CD4-positive, alpha-beta memory T cell (primary cell): ENCODE results near the gene FXYD1. TPM values are rescaled to one million over a fixed set of nuclear protein-coding genes. Genes with fewer than 3 reads are reported as not detected.

Experiments
- CTCF ChIA-PET: fragments of 350-600 bp; sonication (Branson Sonifier 250); formaldehyde crosslinking; loops from one replicate; lab custom pipeline; 2021; ENCODE audit warnings: inconsistent platforms; ENCODE audit not compliant: partially characterized antibody; lab: Charles Lee
- POLR2A ChIA-PET: fragments of 350-600 bp; sonication (Branson Sonifier 250); formaldehyde crosslinking; loops from one replicate; lab custom pipeline; 2021; ENCODE audit not compliant: partially characterized antibody; lab: Charles Lee
- DNase-seq, 5 donors: peaks; one replicate each; pipeline versions ENCODE4 v3.0.0 to v3.0.0-alpha.2; 2020 to 2022; ENCODE audit warnings: mixed read lengths in 1 of 5
- H3K27ac ChIP-seq: one replicate; pipeline ENCODE4 v1.7.0; 2013; ENCODE audit warnings: low read depth, low read length
- H3K27me3 ChIP-seq: 2 replicates; pipeline ENCODE4 v1.7.0; 2013; ENCODE audit warnings: mild to moderate bottlenecking, low read length, moderate library complexity; ENCODE audit not compliant: insufficient read depth
- H3K36me3 ChIP-seq: 2 replicates; pipeline ENCODE4 v1.7.0; 2013; ENCODE audit warnings: mild to moderate bottlenecking, low read length, moderate library complexity; ENCODE audit not compliant: insufficient read depth
- H3K4me1 ChIP-seq: 2 replicates; pipeline ENCODE4 v1.7.0; 2013; ENCODE audit warnings: mild to moderate bottlenecking, low read length, moderate library complexity; ENCODE audit not compliant: insufficient read depth
- H3K4me3 ChIP-seq, 2 donors: one replicate each; pipeline ENCODE4 v1.7.0; 2013; ENCODE audit warnings: low read length in 2 of 2, mild to moderate bottlenecking in 1 of 2
- H3K9me3 ChIP-seq, 2 donors: one replicate each; pipeline ENCODE4 v1.7.0; 2013; ENCODE audit warnings: low read length in 2 of 2, control low read depth in 1 of 2; ENCODE audit not compliant: control insufficient read depth in 1 of 2
- H3K27ac Mint-ChIP-seq, 7 donors: one replicate each; pipeline ENCODE4 v1.8.0; 2020 to 2021; ENCODE audit warnings: mixed read lengths in 7 of 7, mild to moderate bottlenecking in 6 of 7, inconsistent platforms in 3 of 7, moderate library complexity in 3 of 7
- H3K27me3 Mint-ChIP-seq, 2 donors: one replicate each; pipeline ENCODE4 v1.8.0; 2020 to 2021; ENCODE audit warnings: mixed read lengths in 2 of 2
- H3K36me3 Mint-ChIP-seq, 2 donors: one replicate each; pipeline ENCODE4 v1.8.0; 2020 to 2021; ENCODE audit warnings: mixed read lengths in 2 of 2, inconsistent platforms in 1 of 2, mild to moderate bottlenecking in 1 of 2
- H3K4me1 Mint-ChIP-seq, 4 donors: one replicate each; pipeline ENCODE4 v1.8.0; 2020 to 2021; ENCODE audit warnings: mixed read lengths in 4 of 4, mild to moderate bottlenecking in 1 of 4
- H3K4me3 Mint-ChIP-seq, 8 donors: one replicate each; pipeline ENCODE4 v1.8.0; 2020 to 2021; ENCODE audit warnings: mixed read lengths in 8 of 8, mild to moderate bottlenecking in 7 of 8, moderate library complexity in 6 of 8, inconsistent platforms in 3 of 8
- H3K9me3 Mint-ChIP-seq, 8 donors: one replicate each; pipeline ENCODE4 v1.8.0; 2020 to 2021; ENCODE audit warnings: mixed read lengths in 8 of 8, mild to moderate bottlenecking in 5 of 8, inconsistent platforms in 3 of 8, moderate library complexity in 1 of 8
- intact Hi-C: fragments of 100-400 bp; cut with micrococcal nuclease; formaldehyde crosslinking; loops from one replicate; pipeline ENCODE4 v1.15.1; 2023
- polyA plus RNA-seq, 2 donors: library from polyadenylated mRNA; unstranded; fragments of 300-500 nt; fragmentation: Illumina TruSeq; gene quantifications; one replicate each; pipeline ENCODE4 v1.2.3, GENCODE V29; 2021
- total RNA-seq, 2 experiments: library from RNA; stranded (reverse); gene quantifications; one replicate each; pipeline ENCODE4 v1.2.3, GENCODE V29; 2021

Gene FXYD1
- total and polyA plus RNA-seq, 4 experiments from 2014 or later, result 0.58 to 4.4 (median 3.4) TPM

- H3K27me3 ChIP-seq, result no peaks in the 10 kb centered on the region
- no peak overlapping the region for H3K4me3 ChIP-seq
- Mint-ChIP-seq H3K27ac (peak overlapping the region in 1 of 7 donors; percentile 79), H3K27me3 (peaks cover 2 to 4% of the 10 kb centered on the region in 2 donors), H3K9me3 (no peaks in the 10 kb centered on the region), H3K4me3 (no peak overlapping the region), H3K36me3 (no peaks in the 10 kb centered on the region), H3K4me1 (peaks cover 8 to 15% (median 11%) of the 10 kb centered on the region in 4 donors)
- no peaks in the 10 kb centered on the region for H3K9me3 ChIP-seq
- intact Hi-C loops, result no loop called here
- no peak overlapping the region for H3K27ac ChIP-seq
- ChIA-PET CTCF (interaction anchor here (1.7 kb wide), 1 partner anchor 22 kb away, joined by 3 read pairs; no protein-coding TSS in a partner anchor), POLR2A (interaction anchor here (0.6 kb wide), 1 partner anchor 818 kb away, joined by 5 read pairs; no protein-coding TSS in a partner anchor)
- DNase-seq, result no peak
- peaks cover 13% of the 10 kb centered on the region for H3K4me1 ChIP-seq
- H3K36me3 ChIP-seq, result no peaks in the 10 kb centered on the region
Measured at GRCh38 chr19:35119578-35120155, 19.0 kb upstream of the FXYD1 start.

- Mint-ChIP-seq H3K4me3 (no peak overlapping the region), H3K4me1 (peaks cover 9 to 16% (median 12%) of the 10 kb centered on the region in 4 donors), H3K27ac (no peak overlapping the region), H3K27me3 (peaks cover 2% of the 10 kb centered on the region in 2 donors), H3K9me3 (no peaks in the 10 kb centered on the region), H3K36me3 (no peaks in the 10 kb centered on the region)
- DNase-seq, result no peak
- peaks cover 13% of the 10 kb centered on the region for H3K4me1 ChIP-seq
- no peaks in the 10 kb centered on the region for H3K27me3 ChIP-seq
- intact Hi-C loops, result no loop called here
- no peaks in the 10 kb centered on the region for H3K9me3 ChIP-seq
- H3K4me3 ChIP-seq, result no peak overlapping the region
- no peak overlapping the region for H3K27ac ChIP-seq
- CTCF ChIA-PET, result interaction anchor here (1.7 kb wide), 1 partner anchor 21 kb away, joined by 3 read pairs; no protein-coding TSS in a partner anchor
- POLR2A ChIA-PET, result no interaction called here
- H3K36me3 ChIP-seq, result no peaks in the 10 kb centered on the region
Measured at GRCh38 chr19:35120492-35120891, 18.1 kb upstream of the FXYD1 start.

DNA sequence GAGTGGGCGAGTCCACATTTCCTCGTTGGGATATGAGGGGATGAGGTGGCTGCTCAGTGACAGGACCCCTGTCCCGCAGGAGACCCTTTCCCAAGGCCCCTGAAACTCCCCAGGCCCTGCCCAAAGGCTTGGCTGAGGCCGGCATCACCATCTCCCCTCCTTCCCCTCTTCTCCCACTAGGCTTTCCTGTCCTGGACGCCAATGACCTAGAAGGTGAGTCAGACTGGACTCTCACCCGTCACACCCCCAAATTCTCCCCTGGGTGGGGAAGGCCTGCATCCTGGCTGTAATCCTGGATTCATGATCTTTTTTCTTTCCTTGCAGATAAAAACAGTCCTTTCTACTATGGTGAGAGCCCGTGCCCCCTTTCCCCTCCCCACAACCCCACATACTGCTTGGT lies 17.7 kb upstream of the FXYD1 start:
- no peak overlapping the region for H3K4me3 ChIP-seq
- Mint-ChIP-seq H3K27me3 (peaks cover 0 to 2% of the 10 kb centered on the region in 2 donors), H3K27ac (no peak overlapping the region), H3K4me1 (peaks cover 9 to 16% (median 12%) of the 10 kb centered on the region in 4 donors), H3K9me3 (no peaks in the 10 kb centered on the region), H3K4me3 (no peak overlapping the region), H3K36me3 (no peaks in the 10 kb centered on the region)
- peaks cover 13% of the 10 kb centered on the region for H3K4me1 ChIP-seq
- no peaks in the 10 kb centered on the region for H3K9me3 ChIP-seq
- H3K27me3 ChIP-seq, result no peaks in the 10 kb centered on the region
- intact Hi-C loops, result no loop called here
- POLR2A ChIA-PET, result no interaction called here
- H3K27ac ChIP-seq, result no peak overlapping the region
- no peaks in the 10 kb centered on the region for H3K36me3 ChIP-seq
- DNase-seq, result no peak
- CTCF ChIA-PET, result interaction anchor here (1.3 kb wide), 1 partner anchor 54 kb away, joined by 5 read pairs; no protein-coding TSS in a partner anchor

DNA sequence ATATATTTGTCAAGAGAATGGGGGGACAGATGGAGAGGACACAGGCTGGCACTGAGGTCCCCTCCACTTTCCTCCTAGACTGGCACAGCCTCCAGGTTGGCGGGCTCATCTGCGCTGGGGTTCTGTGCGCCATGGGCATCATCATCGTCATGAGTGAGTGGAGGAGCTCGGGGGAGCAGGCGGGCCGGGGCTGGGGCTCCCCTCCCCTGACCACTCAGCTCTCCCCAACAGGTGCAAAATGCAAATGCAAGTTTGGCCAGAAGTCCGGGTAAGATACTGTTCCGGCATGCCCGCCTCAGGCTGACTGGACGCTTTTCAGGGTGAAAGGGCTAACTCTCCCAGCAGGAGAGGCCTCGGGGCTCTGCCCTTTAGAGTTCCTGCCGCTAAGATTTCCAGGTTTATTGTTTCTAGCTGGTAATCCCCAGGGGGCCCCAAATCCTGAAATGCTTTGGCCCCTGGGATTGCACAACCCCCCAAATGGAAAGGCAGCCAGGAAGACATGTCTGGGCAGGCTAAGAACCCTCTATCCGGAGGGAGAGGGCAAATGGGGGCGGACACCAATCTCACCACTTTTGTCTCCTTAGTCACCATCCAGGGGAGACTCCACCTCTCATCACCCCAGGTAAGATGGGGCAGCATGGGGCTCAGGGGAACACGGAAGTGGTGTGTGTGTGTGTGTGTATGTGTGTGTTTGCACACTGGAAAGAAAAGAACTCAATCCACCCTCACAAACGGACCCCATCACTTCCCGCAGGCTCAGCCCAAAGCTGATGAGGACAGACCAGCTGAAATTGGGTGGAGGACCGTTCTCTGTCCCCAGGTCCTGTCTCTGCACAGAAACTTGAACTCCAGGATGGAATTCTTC lies 15.7 kb upstream of the FXYD1 start:
- POLR2A ChIA-PET, result interaction anchor here (3.0 kb wide), 1 partner anchor 19 kb away, joined by 23 read pairs; the partner anchor contains the start of gene FXYD7
- Mint-ChIP-seq H3K9me3 (no peaks in the 10 kb centered on the region), H3K36me3 (no peaks in the 10 kb centered on the region), H3K4me3 (no peak overlapping the region), H3K27ac (no peak overlapping the region), H3K4me1 (peaks cover 9 to 16% (median 12%) of the 10 kb centered on the region in 4 donors), H3K27me3 (no peaks in the 10 kb centered on the region)
- CTCF ChIA-PET, result interaction anchor here (1.0 to 2.4 kb wide), 3 partner anchors 8 to 56 kb away, joined by 3 to 11 read pairs (median 6); partner anchors contain the start of gene FXYD3
- Histone ChIP-seq H3K9me3 (no peaks in the 10 kb centered on the region), H3K36me3 (no peaks in the 10 kb centered on the region), H3K4me3 (no peak overlapping the region), H3K27ac (no peak overlapping the region), H3K4me1 (peaks cover 13% of the 10 kb centered on the region), H3K27me3 (no peaks in the 10 kb centered on the region)
- intact Hi-C loops, result no loop called here
- no peak for DNase-seq

- no peaks in the 10 kb centered on the region for H3K27me3 ChIP-seq
- peak overlapping the region in 1 of 7 donors; percentile 90 for H3K27ac Mint-ChIP-seq
- H3K36me3 Mint-ChIP-seq, result no peaks in the 10 kb centered on the region
- no peaks in the 10 kb centered on the region for H3K9me3 ChIP-seq
- H3K27ac ChIP-seq, result no peak overlapping the region
- peaks cover 13% of the 10 kb centered on the region for H3K4me1 ChIP-seq
- H3K27me3 Mint-ChIP-seq, result no peaks in the 10 kb centered on the region
- POLR2A ChIA-PET, result interaction anchor here (0.9 to 3.0 kb wide), 3 partner anchors 18 to 145 kb away, joined by 3 to 23 read pairs (median 12); partner anchors contain the start of genes FXYD7 and USF2
- peak overlapping the region in 7 of 8 donors; percentile 77 to 88 (median 84) for H3K4me3 Mint-ChIP-seq
- intact Hi-C loops, result no loop called here
- CTCF ChIA-PET, result interaction anchor here (1.0 to 2.4 kb wide), 3 partner anchors 8 to 57 kb away, joined by 3 to 11 read pairs (median 6); partner anchors contain the start of gene FXYD3
- no peaks in the 10 kb centered on the region for H3K36me3 ChIP-seq
- H3K4me3 ChIP-seq, result no peak overlapping the region
- peaks cover 9 to 16% (median 12%) of the 10 kb centered on the region in 4 donors for H3K4me1 Mint-ChIP-seq
- no peaks in the 10 kb centered on the region for H3K9me3 Mint-ChIP-seq
- DNase-seq, result no peak
Measured at GRCh38 chr19:35123573-35123972, 15.1 kb upstream of the FXYD1 start.

DNA sequence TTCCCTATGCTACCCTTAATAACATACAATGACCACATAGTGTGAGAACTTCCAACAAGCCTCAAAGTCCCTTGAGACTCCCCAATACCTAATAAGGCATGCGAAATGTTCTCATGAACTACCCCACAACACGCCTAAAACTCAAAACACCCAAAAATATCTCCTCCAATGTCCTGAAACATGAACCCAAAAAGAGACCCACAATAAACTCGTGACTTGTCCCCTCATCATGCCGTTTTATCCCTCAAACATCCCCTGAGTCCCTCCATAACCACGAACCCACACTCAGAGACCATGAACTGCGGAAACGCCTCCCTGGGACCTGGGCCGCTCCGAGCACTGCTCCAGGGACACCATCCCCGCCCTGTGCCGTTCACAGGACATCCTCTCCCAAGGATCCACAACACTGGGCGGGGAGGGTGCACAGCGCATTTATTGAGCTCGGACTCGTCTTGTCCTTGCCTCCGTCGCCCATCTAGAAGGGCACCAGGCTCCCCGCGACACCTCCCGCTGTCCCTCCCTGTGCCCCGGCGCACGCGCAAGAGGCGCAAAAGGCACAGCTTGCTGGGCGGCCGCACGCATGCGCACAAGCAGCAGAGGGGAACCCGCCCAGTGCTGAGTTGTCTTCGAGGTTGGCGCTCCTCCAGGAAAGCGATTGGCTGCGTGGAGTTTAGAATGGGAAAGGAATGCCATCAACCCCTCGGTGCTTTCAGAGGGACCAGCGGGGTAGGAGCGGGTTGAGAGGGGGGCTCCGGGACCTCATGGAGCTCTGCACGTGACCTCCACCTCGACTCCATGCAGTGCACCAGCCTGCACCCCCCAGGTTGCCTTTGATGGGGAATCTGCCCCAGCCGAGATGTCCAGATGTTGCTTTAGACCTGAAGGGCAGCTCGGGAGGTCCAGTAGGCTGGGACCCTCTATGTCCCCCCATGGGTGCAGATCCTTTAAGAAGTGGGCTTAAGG lies 14.2 kb upstream of the FXYD1 start:
- peak overlapping the region; percentile 77 to 88 (median 84) for H3K4me3 Mint-ChIP-seq
- Histone ChIP-seq H3K27me3 (no peaks in the 10 kb centered on the region), H3K4me3 (peak overlapping the region; percentile 40 to 57), H3K36me3 (no peaks in the 10 kb centered on the region), H3K27ac (peak overlapping the region; percentile 47), H3K9me3 (no peaks in the 10 kb centered on the region), H3K4me1 (peaks cover 13% of the 10 kb centered on the region)
- peaks cover 9 to 16% (median 12%) of the 10 kb centered on the region in 4 donors for H3K4me1 Mint-ChIP-seq
- no peaks in the 10 kb centered on the region for H3K9me3 Mint-ChIP-seq
- no peaks in the 10 kb centered on the region for H3K27me3 Mint-ChIP-seq
- intact Hi-C loops, result no loop called here
- ChIA-PET POLR2A (interaction anchor here (0.7 to 3.0 kb wide), 10 partner anchors 9 to 145 kb away, joined by 3 to 23 read pairs (median 5); partner anchors contain the start of genes FXYD5, FXYD7 and USF2), CTCF (interaction anchor here (0.6 to 2.4 kb wide), 9 partner anchors 9 to 697 kb away, joined by 3 to 11 read pairs (median 3); partner anchors contain the start of gene FXYD3)
- peak; percentile 83 to 85 (median 83) for DNase-seq
- H3K27ac Mint-ChIP-seq, result peak overlapping the region; percentile 58 to 90 (median 86)
- no peaks in the 10 kb centered on the region for H3K36me3 Mint-ChIP-seq
